ENCODE measurements around the gene C4orf54.

Gene C4orf54

GRCh38 chr4:99657798-99658197, at the start of gene C4orf54:
TSS of gene C4orf54 (minus strand) at chr4:99657828. CDS start at chr4:99654648, 3,180 bp downstream.
- Histone ChIP-seq H3K4me1 (peaks cover 0 to 14% (median 5%) of the 10 kb centered on the region in 10 experiments; a peak in 10 of 20 replicates), H3K27me3 (no peaks in the 10 kb centered on the region), H4K20me1 (no peaks in the 10 kb centered on the region), H3K4me2 (no peak within 1 kb of the TSS), H3K36me3 (no peaks in the 10 kb centered on the region), H3K4me3 (no peak within 1 kb of the TSS), H3K27ac (no peak within 1 kb of the TSS), H3K9ac (no peak within 1 kb of the TSS), H3K9me3 (replicated peaks in 1 of 11) (peaks cover 0 to 14% (median 4%) of the 10 kb centered on the region in 11 experiments; a peak in 10 of 22 replicates)
- no peak for TF ChIP-seq Cebpa-rat (IDR thresholded peaks at IDR 0.05)

- no peak for TF ChIP-seq Cebpa-rat (IDR thresholded peaks at IDR 0.05)
- Histone ChIP-seq H3K4me1 (no peaks in the 10 kb centered on the region), H3K36me3 (no peaks in the 10 kb centered on the region), H3K9me3 (replicated peaks in 1 of 11) (no peaks in the 10 kb centered on the region), H3K9ac (no peak overlapping the region), H3K27me3 (no peaks in the 10 kb centered on the region), H3K27ac (no peak overlapping the region), H3K4me3 (no peak overlapping the region), H3K4me2 (no peak overlapping the region), H4K20me1 (no peaks in the 10 kb centered on the region)
Measured at GRCh38 chr4:99705891-99706290, 48.3 kb upstream of the C4orf54 start.

GRCh38 chr4:99696801-99697200, 39.2 kb upstream of the C4orf54 start:
- H3K4me3 ChIP-seq, result no peak overlapping the region
- no peaks in the 10 kb centered on the region for H4K20me1 ChIP-seq
- no peak overlapping the region for H3K9ac ChIP-seq
- no peak for TF ChIP-seq Cebpa-rat (IDR thresholded peaks at IDR 0.05)
- H3K4me2 ChIP-seq, result no peak overlapping the region; a peak in 2 of 22 replicates
- peaks cover 0 to 9% (median 5%) of the 10 kb centered on the region in 10 experiments; a peak in 11 of 20 replicates for H3K4me1 ChIP-seq
- H3K27me3 ChIP-seq, result no peaks in the 10 kb centered on the region
- no peaks in the 10 kb centered on the region for H3K36me3 ChIP-seq
- H3K9me3 ChIP-seq (replicated peaks in 1 of 11), result peaks cover under 1 to 7% (median 2%) of the 10 kb centered on the region in 11 experiments; a peak in 17 of 22 replicates
- no peak overlapping the region for H3K27ac ChIP-seq

- no peak overlapping the region for H3K4me2 ChIP-seq
- peaks cover 15 to 30% (median 21%) of the 10 kb centered on the region in 11 experiments for H3K9me3 ChIP-seq (replicated peaks in 1 of 11)
- peaks cover 0 to 9% (median 5%) of the 10 kb centered on the region in 10 experiments; a peak in 11 of 20 replicates for H3K4me1 ChIP-seq
- H3K27me3 ChIP-seq, result no peaks in the 10 kb centered on the region
- no peaks in the 10 kb centered on the region for H3K36me3 ChIP-seq
- H3K9ac ChIP-seq, result no peak overlapping the region
- H3K27ac ChIP-seq, result no peak overlapping the region
- H3K4me3 ChIP-seq, result no peak overlapping the region
- no peak for TF ChIP-seq Cebpa-rat (IDR thresholded peaks at IDR 0.05)
- H4K20me1 ChIP-seq, result no peaks in the 10 kb centered on the region
Measured at GRCh38 chr4:99693140-99693539, 35.5 kb upstream of the C4orf54 start.

- Histone ChIP-seq H3K9ac (no peak overlapping the region), H3K9me3 (replicated peaks in 1 of 11) (peaks cover 15 to 30% (median 21%) of the 10 kb centered on the region in 11 experiments), H3K27ac (no peak overlapping the region), H4K20me1 (no peaks in the 10 kb centered on the region), H3K4me1 (no peaks in the 10 kb centered on the region), H3K4me3 (no peak overlapping the region), H3K36me3 (no peaks in the 10 kb centered on the region), H3K27me3 (no peaks in the 10 kb centered on the region), H3K4me2 (no peak overlapping the region)
- no peak for TF ChIP-seq Cebpa-rat (IDR thresholded peaks at IDR 0.05)
Measured at GRCh38 chr4:99690990-99691389, 33.4 kb upstream of the C4orf54 start.

- Histone ChIP-seq H3K4me3 (no peak overlapping the region), H3K4me2 (no peak overlapping the region), H3K9me3 (replicated peaks in 1 of 11) (peaks cover 15 to 30% (median 21%) of the 10 kb centered on the region in 11 experiments), H3K4me1 (no peaks in the 10 kb centered on the region), H3K27me3 (no peaks in the 10 kb centered on the region), H3K9ac (no peak overlapping the region), H4K20me1 (no peaks in the 10 kb centered on the region), H3K36me3 (no peaks in the 10 kb centered on the region), H3K27ac (no peak overlapping the region)
- TF ChIP-seq Cebpa-rat (IDR thresholded peaks at IDR 0.05), result no peak
Measured at GRCh38 chr4:99690472-99690871, 32.8 kb upstream of the C4orf54 start.

- Histone ChIP-seq H3K27me3 (no peaks in the 10 kb centered on the region), H3K36me3 (no peaks in the 10 kb centered on the region), H3K4me3 (no peak overlapping the region), H3K4me1 (no peaks in the 10 kb centered on the region), H3K9ac (no peak overlapping the region), H3K9me3 (replicated peaks in 1 of 11) (peaks cover 14 to 26% (median 21%) of the 10 kb centered on the region in 11 experiments), H4K20me1 (no peaks in the 10 kb centered on the region), H3K27ac (no peak overlapping the region), H3K4me2 (no peak overlapping the region)
- TF ChIP-seq Cebpa-rat (IDR thresholded peaks at IDR 0.05), result no peak
Measured at GRCh38 chr4:99687120-99687519, 29.5 kb upstream of the C4orf54 start.

- no peaks in the 10 kb centered on the region for H4K20me1 ChIP-seq
- no peak overlapping the region for H3K4me3 ChIP-seq
- H3K27me3 ChIP-seq, result no peaks in the 10 kb centered on the region
- no peaks in the 10 kb centered on the region for H3K36me3 ChIP-seq
- no peak overlapping the region for H3K9ac ChIP-seq
- no peaks in the 10 kb centered on the region for H3K4me1 ChIP-seq
- H3K9me3 ChIP-seq (replicated peaks in 1 of 11), result peaks cover 0 to 9% (median 5%) of the 10 kb centered on the region in 11 experiments; a peak in 4 of 22 replicates
- TF ChIP-seq Cebpa-rat (IDR thresholded peaks at IDR 0.05), result no peak
- no peak overlapping the region for H3K4me2 ChIP-seq
- H3K27ac ChIP-seq, result no peak overlapping the region
Measured at GRCh38 chr4:99685234-99685633, 27.6 kb upstream of the C4orf54 start.

GRCh38 chr4:99683895-99684294, 26.3 kb upstream of the C4orf54 start:
- Histone ChIP-seq H3K9me3 (replicated peaks in 1 of 11) (no peaks in the 10 kb centered on the region), H3K4me2 (no peak overlapping the region), H4K20me1 (no peaks in the 10 kb centered on the region), H3K9ac (no peak overlapping the region), H3K4me1 (no peaks in the 10 kb centered on the region), H3K27ac (no peak overlapping the region), H3K36me3 (no peaks in the 10 kb centered on the region), H3K4me3 (no peak overlapping the region), H3K27me3 (no peaks in the 10 kb centered on the region)
- no peak for TF ChIP-seq Cebpa-rat (IDR thresholded peaks at IDR 0.05)

GRCh38 chr4:99679976-99680375, 22.3 kb upstream of the C4orf54 start:
- Histone ChIP-seq H3K9ac (no peak overlapping the region), H3K4me2 (no peak overlapping the region), H3K27ac (no peak overlapping the region)

More at GRCh38 chr4:99679976-99680375, 22.3 kb upstream of the C4orf54 start:
- no peaks in the 10 kb centered on the region for H3K9me3 ChIP-seq (replicated peaks in 1 of 11)
- no peaks in the 10 kb centered on the region for H3K4me1 ChIP-seq
- no peaks in the 10 kb centered on the region for H3K36me3 ChIP-seq
- no peak overlapping the region for H3K4me3 ChIP-seq
- H4K20me1 ChIP-seq, result no peaks in the 10 kb centered on the region
- no peaks in the 10 kb centered on the region for H3K27me3 ChIP-seq
- no peak for TF ChIP-seq Cebpa-rat (IDR thresholded peaks at IDR 0.05)
